Prostate gland (tissue), 2 donors: ENCODE measurements around the gene PDE6B.

ENCODE experiments used
- POLR2AphosphoS5 ChIP-seq: sonication (generic); formaldehyde crosslinking; IDR thresholded peaks from one replicate; pipeline ENCODE4 v1.6.1; 2017; ENCODE audit warnings: antibody characterized with exemption
- TF ChIP-seq, protein P1 (sequence below), 4 experiments: fragments of 200-600 bp in 2 of 4; fragments of 450-650 bp in 2 of 4; sonication (generic) in 2 of 4; IDR thresholded peaks; 1 replicate in 3 of 4; 2 replicates in 1 of 4; pipeline ENCODE4 v1.5.1; 2016 to 2019; ENCODE audit warnings: antibody characterized with exemption in 4 of 4, mild to moderate bottlenecking in 2 of 4, moderate library complexity in 2 of 4

DNA sequence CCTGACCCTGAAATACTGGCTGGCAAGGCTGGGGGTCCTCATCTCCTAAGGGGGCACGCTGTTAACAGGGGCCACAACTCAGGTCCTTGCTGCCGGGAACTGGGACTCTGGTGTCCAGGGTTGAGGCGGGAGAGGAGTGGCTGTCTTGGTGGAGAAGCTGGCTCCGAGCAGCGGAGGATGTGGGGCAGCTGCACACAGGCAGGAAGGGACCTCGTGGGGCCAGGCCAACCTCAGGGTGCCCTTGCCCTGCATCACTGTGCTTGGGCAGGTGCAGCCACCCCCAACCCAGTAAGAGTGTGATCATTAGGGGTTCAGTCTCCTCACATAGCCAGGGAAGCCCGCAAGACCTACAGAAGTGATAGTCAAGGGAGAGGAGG lies 12.6 kb upstream of the PDE6B start:
- TF ChIP-seq, protein P1, sequence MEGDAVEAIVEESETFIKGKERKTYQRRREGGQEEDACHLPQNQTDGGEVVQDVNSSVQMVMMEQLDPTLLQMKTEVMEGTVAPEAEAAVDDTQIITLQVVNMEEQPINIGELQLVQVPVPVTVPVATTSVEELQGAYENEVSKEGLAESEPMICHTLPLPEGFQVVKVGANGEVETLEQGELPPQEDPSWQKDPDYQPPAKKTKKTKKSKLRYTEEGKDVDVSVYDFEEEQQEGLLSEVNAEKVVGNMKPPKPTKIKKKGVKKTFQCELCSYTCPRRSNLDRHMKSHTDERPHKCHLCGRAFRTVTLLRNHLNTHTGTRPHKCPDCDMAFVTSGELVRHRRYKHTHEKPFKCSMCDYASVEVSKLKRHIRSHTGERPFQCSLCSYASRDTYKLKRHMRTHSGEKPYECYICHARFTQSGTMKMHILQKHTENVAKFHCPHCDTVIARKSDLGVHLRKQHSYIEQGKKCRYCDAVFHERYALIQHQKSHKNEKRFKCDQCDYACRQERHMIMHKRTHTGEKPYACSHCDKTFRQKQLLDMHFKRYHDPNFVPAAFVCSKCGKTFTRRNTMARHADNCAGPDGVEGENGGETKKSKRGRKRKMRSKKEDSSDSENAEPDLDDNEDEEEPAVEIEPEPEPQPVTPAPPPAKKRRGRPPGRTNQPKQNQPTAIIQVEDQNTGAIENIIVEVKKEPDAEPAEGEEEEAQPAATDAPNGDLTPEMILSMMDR (IDR thresholded peaks at IDR 0.05) = no peak
- TF ChIP-seq POLR2AphosphoS5 = no peak
